HG03521 (cell line): ENCODE data around the gene NME3.

Source experiments
- ATAC-seq: cut with Tn5 transposase; IDR thresholded peaks from one replicate; pipeline ENCODE4 v1.9.1; 2021; ENCODE audit warnings: mild to moderate bottlenecking, moderate library complexity; ENCODE audit not compliant: unreplicated experiment

Gene NME3

GRCh38 chr16:1794221-1794871, 23.0 kb upstream of the NME3 start:
- ATAC-seq: no peak

- no peak for ATAC-seq
These were observed 22.4 kb upstream of the NME3 start, which contains the start of gene IGFALS for GRCh38 chr16:1793578-1794220. TSS of gene IGFALS (minus strand) at chr16:1793705. CDS start at chr16:1793652, 53 bp downstream.

- no peak for ATAC-seq
These were observed 21.7 kb upstream of the NME3 start for GRCh38 chr16:1792836-1793577.

GRCh38 chr16:1791943-1792812, 20.8 kb upstream of the NME3 start:
- ATAC-seq: no peak

GRCh38 chr16:1791256-1791942, 20.1 kb upstream of the NME3 start:
- ATAC-seq: no peak

GRCh38 chr16:1790611-1791255, 19.4 kb upstream of the NME3 start:
- ATAC-seq: no peak

- no peak for ATAC-seq
These were observed 18.9 kb upstream of the NME3 start for GRCh38 chr16:1790261-1790610.

- no peak for ATAC-seq
These were observed 18.3 kb upstream of the NME3 start for GRCh38 chr16:1789643-1790045.

GRCh38 chr16:1788708-1789100, 17.4 kb upstream of the NME3 start:
- no peak for ATAC-seq

GRCh38 chr16:1788095-1788707, 16.9 kb upstream of the NME3 start:
- no peak for ATAC-seq

- ATAC-seq: no peak
These were observed 16.2 kb upstream of the NME3 start for GRCh38 chr16:1787322-1788094.

- no peak for ATAC-seq
These were observed 15.6 kb upstream of the NME3 start for GRCh38 chr16:1787056-1787321.

- ATAC-seq: no peak
These were observed 15.1 kb upstream of the NME3 start for GRCh38 chr16:1786242-1787055.

- ATAC-seq: no peak
These were observed 14.5 kb upstream of the NME3 start for GRCh38 chr16:1785846-1786170.

GRCh38 chr16:1784977-1785845, 13.9 kb upstream of the NME3 start:
- ATAC-seq: no peak

- ATAC-seq: peak; percentile 87
These were observed 11.3 kb upstream of the NME3 start, which contains the start of the genes NUBP2 and SPSB3 for GRCh38 chr16:1782408-1783264. TSS of gene NUBP2 (plus strand) at chr16:1782960. CDS start at chr16:1783021, 61 bp downstream. TSS of gene SPSB3 (minus strand) at chr16:1782571. CDS start at chr16:1781483, 1,088 bp downstream.
